Limb (tissue), 2 donors: ENCODE data around the gene ALKBH3.

Experiments
- DNase-seq, 2 donors: peaks; one replicate each; pipeline ENCODE4 v3.0.0-alpha.2; 2016; ENCODE audit errors: extremely low spot score in 2 of 2

ALKBH3 gene

GRCh38 chr11:43937434-43938411 lies 57.1 kb downstream of the ALKBH3 start:
- no peak for DNase-seq

DNA sequence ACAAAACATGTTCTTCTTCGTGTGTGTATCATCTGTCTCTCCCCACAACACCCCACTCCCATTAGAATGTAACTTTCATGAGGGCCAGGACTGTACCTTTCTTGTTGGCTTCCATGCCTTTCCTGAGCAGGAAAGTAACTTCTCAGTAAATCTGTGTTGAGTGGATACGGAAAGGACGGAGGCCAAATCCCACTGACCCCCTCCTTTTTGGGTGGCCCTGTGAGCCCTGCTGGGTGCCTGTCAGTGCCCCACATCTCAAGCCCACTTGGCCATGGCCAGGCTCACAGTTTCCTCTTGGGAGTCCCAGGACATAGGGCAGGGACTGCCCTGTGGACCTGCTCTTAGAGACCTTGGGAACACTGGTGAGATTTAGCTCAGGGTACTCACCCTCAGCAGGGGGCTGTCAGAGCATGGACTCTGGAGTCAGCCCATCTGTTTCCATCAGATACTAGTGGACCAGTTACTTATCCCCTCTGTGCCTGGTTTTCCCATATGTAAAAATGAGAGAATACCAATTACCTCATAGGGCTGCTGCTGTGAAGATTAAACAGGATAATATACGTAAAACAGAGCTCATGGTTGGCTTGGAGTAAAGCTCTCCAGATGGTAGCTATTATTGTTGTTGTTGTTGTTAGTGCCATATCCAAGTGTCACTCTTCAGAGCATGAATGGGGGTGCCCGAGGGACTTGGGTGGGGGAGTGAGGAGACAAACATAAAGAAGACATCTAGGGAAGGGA lies 60.8 kb downstream of the ALKBH3 start:
- DNase-seq = peak in 1 of 2 donors; percentile 50

DNA sequence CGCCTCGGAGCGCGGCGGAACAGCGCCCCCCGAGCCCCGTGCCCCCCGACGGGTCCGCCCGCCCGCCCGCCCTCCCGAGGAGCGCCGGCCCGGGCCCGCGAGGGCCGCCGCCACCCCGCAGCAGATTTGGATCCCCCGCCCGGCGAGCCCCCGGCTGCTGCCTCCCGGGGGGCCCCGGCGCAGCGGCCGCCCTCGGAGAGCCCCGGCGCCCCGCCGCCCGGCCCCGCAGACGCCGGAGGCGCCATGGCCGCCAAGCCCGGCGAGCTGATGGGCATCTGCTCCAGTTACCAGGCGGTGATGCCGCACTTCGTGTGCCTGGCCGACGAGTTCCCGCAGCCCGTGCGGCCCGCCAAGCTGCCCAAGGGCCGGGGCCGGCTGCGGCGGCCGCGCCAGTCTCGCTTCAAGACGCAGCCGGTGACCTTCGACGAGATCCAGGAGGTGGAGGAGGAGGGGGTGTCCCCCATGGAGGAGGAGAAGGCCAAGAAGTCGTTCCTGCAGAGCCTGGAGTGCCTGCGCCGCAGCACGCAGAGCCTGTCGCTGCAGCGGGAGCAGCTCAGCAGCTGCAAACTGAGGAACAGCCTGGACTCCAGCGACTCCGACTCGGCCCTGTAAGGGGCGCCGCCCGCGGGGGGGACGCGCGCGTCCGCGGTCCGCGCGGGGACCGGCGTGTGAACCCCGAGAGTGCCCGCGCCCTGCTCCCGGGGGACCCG lies 62.2 kb downstream of the ALKBH3 start:
- DNase-seq = peak in 1 of 2 donors; percentile 75

DNA sequence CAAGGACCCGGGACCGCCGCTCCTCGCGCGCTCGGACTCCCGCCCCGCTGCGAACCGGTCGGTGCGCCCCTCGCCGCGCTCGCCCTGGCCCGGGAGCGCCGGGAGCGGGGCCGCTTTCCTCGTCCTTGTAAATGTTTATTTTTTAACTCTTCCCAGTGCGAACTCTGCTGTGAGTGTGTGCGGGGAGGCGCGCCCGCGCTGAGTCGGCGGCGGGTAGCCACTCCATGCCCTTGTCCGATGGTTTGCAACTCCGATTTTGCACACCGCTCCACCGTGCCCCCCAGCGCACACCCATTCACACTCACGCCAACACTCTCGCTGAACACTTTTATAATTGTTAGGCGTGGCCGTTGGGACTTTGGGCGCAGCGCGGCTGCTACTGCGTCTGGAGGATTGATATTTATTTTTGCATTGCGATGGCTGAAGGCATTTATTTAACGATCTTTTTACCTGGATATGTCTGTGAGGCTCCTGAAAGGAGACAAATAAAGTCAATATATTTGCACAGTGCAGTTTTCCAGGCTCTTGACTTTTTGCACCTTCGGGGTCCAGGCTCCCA lies 62.8 kb downstream of the ALKBH3 start:
- no peak for DNase-seq

GRCh38 chr11:43943931-43944751 lies 63.5 kb downstream of the ALKBH3 start:
- no peak for DNase-seq

GRCh38 chr11:43944761-43945311 lies 64.2 kb downstream of the ALKBH3 start:
- peak in 1 of 2 donors; percentile 76 for DNase-seq

- DNase-seq = no peak
Measured at GRCh38 chr11:43947003-43947500, 66.4 kb downstream of the ALKBH3 start.

- DNase-seq = no peak
Measured at GRCh38 chr11:43947815-43948214, 67.2 kb downstream of the ALKBH3 start.

GRCh38 chr11:43948341-43949225 lies 68.0 kb downstream of the ALKBH3 start:
- no peak for DNase-seq

GRCh38 chr11:43950311-43950855 lies 69.8 kb downstream of the ALKBH3 start:
- no peak for DNase-seq

DNA sequence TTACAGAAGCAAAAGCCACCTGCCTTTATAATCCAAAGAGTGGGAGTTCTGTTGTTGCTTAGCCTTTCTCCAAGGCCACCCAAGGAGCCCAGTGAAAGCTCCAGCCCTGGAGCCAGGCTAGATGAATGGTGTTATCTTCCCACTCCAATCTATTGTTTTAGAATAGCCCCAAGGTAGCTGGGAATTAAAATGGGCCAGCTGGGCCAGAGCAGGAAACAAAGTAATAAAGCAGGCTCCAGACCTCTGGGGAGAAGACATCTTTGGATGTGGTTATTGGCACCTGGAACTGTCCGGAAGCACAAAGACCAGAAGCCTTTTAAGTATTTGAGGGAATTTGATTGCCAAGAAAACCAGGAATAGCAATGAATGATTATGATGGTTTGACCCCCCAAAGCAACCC lies 70.6 kb downstream of the ALKBH3 start:
- DNase-seq = peak in 1 of 2 donors; percentile 55

GRCh38 chr11:43952020-43952400 lies 71.4 kb downstream of the ALKBH3 start:
- no peak for DNase-seq

DNA sequence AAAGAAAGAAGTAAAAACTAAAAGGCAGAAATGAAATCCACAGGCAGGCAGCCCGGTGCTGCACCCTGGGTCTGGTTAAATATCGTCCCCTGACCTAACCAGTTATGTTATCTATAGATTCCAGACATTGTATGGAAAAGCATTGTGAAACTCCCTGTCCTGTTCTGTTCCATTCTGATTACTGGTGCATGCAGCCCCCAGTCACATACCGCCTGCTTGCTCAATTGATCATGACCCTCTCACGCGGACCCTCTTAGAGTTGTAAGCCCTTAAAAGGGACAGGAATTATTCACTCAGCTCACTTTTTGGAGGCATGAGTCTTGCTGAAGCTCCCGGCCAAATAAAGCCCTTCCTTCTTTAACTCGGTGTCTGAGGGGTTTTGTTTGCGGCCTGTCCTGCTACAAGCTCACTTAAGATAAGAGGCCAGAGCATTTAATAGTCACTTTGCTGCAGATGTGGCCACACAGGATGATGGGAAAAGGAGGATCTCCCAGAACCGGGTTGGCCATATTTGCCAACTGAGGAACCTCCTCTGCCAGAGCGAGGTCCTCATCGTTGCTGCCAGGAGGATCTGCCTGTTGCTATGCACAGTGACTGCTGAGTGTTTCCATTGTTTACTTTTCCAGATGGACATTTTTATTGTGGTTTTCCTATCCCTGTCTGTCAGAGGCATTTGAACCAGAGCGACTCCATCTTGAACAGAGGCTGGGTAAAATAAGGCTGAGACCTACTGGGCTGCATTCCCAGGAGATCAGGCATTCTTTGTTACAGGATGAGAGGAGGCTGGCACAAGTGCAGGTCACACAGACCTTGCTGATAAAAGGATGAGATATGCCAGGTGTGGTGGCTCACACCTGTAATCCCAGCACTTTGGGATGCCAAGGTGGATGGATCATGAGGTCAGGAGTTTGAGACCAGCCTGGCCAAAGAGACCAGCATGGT lies 72.0 kb downstream of the ALKBH3 start:
- no peak for DNase-seq

DNA sequence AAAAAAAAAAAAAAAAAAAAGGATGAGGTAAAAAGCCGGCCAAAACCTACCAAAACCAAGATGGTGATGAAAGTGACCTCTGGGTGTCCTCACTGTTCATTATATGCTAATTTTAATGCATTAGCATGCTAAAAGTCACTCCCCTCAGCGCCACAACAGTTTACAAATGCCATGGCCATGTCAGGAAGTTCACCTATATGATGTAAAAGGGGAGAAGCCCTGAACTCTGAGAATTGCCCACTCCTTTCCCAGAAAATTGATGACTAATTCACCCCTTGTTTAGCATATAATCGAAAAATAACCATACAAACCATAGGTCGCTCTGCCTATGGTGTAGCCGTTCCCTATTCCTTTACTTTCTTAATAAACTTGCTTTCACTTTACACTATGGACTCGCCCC lies 72.9 kb downstream of the ALKBH3 start:
- no peak for DNase-seq

DNA sequence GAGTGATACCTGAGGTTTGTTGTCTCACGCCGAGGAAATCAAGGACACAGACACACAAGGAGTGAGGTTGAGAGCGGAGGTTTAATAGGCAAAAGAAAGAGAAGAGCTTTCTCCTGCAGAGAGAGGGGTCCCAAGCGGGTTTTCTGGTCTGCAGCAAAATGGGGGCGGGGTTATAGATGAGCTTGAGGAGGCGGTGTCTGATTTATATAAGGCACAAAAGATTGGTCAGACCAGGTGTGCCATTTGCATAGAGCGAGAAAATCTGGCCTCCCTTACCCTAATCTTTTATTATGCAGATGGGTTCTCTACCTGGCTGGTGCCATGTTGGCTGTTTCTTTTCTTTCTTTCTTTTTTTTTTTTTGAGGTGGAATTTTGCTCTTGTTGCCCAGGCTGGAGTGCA lies 73.6 kb downstream of the ALKBH3 start:
- no peak for DNase-seq

DNA sequence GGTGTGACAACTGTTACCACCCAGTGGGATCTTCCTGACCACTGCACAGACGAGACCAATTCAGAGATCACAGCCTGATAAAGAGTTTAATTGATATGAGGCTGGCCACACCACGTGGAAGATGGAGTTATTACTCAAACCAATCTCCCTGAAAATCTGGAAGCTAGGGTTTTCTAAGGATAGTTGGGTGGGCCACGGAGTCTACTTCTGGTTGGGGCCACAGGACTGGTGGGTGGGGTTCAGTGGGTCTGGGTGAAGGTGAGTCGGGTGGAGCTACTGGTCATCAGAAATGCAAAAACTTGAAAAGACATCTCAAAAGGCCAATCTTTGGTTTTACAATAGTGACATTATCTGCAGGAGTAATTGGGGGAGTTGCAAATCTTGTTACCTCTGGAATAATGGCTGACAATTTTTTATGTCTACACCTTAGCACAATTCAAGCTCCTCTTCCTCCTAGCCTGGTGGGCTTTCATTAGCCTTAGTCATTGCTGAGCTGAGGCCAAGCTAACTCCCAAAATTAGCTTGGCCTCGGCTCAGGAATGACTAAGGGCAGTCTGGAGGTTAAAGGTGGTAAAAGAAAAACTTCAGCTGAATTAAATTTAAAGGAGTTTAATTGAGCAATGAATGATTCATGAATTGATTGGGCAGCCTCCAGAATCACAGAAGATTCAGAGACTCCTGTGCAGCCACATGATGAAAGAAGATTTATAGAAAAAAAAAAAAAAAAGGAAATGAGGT lies 74.9 kb downstream of the ALKBH3 start:
- DNase-seq = no peak

- DNase-seq = no peak
Measured at GRCh38 chr11:43957571-43957970, 76.9 kb downstream of the ALKBH3 start.
